GM18505 (cell line): ENCODE measurements around the gene CIB1.

Experiments used
- ATAC-seq: cut with Tn5 transposase; IDR thresholded peaks from one replicate; pipeline ENCODE4 v1.9.1; 2021; ENCODE audit not compliant: unreplicated experiment
- POLR2A ChIP-seq: IDR thresholded peaks from 4 replicates; pipeline ENCODE4 v1.6.1; 2011; ENCODE audit warnings: borderline replicate concordance; ENCODE audit not compliant: insufficient read depth, insufficient read length; ENCODE audit errors: extremely low read depth

CIB1 gene

GRCh38 chr15:90231028-90232017 is 2.4 kb downstream of the CIB1 start:
- TF ChIP-seq POLR2A, result no peak
- ATAC-seq, result no peak

- no peak for TF ChIP-seq POLR2A
- ATAC-seq, result no peak
These were observed 3.1 kb downstream of the CIB1 start for GRCh38 chr15:90230610-90231009.

- no peak for TF ChIP-seq POLR2A
- no peak for ATAC-seq
These were observed 3.7 kb downstream of the CIB1 start for GRCh38 chr15:90230071-90230494.

GRCh38 chr15:90228960-90229359 is 4.8 kb downstream of the CIB1 start:
- TF ChIP-seq POLR2A, result no peak
- no peak for ATAC-seq

- TF ChIP-seq POLR2A, result no peak
- no peak for ATAC-seq
These were observed 5.6 kb downstream of the CIB1 start for GRCh38 chr15:90227816-90228772.

GRCh38 chr15:90227336-90227735 is 6.4 kb downstream of the CIB1 start:
- no peak for ATAC-seq
- TF ChIP-seq POLR2A, result no peak

- no peak for ATAC-seq
- TF ChIP-seq POLR2A, result no peak
These were observed 8.1 kb downstream of the CIB1 start for GRCh38 chr15:90225504-90226234.

GRCh38 chr15:90225047-90225446 is 8.7 kb downstream of the CIB1 start:
- TF ChIP-seq POLR2A, result no peak
- ATAC-seq, result no peak

GRCh38 chr15:90223441-90224165 is 10.1 kb downstream of the CIB1 start:
- TF ChIP-seq POLR2A, result no peak

GRCh38 chr15:90222547-90222946 is 11.2 kb downstream of the CIB1 start:
- ATAC-seq, result no peak
- TF ChIP-seq POLR2A, result no peak

More at GRCh38 chr15:90223441-90224165, 10.1 kb downstream of the CIB1 start:
- no peak for ATAC-seq

- TF ChIP-seq POLR2A, result no peak
- ATAC-seq, result no peak
These were observed 12.4 kb downstream of the CIB1 start for GRCh38 chr15:90221246-90221900.
